Measurements from ENCODE around the gene ANO10.
"Not testable (repeated sequence)": the region's sequence is repeated elsewhere in the genome, so short reads cannot be mapped to it uniquely, and the experiment has no call there.

ANO10 gene

GRCh38 chr3:43573576-43573975 is 48.2 kb downstream of the ANO10 start:
- DNase-seq = no peak

- DNase-seq = not testable (repeated sequence)
Measured at GRCh38 chr3:43565661-43566341, 56.0 kb downstream of the ANO10 start.

GRCh38 chr3:43559961-43560360 is 61.9 kb downstream of the ANO10 start:
- DNase-seq = no peak

- no peak for DNase-seq
Measured at GRCh38 chr3:43558171-43558570, 63.6 kb downstream of the ANO10 start.

GRCh38 chr3:43549626-43550290 is 72.1 kb downstream of the ANO10 start:
- no peak for DNase-seq

- DNase-seq = peak; percentile 14 to 80 (median 57)
Measured at GRCh38 chr3:43544277-43544676, 77.5 kb downstream of the ANO10 start.

- no peak for DNase-seq
Measured at GRCh38 chr3:43542328-43543043, 79.3 kb downstream of the ANO10 start.

- no peak for DNase-seq
Measured at GRCh38 chr3:43540624-43541023, 81.2 kb downstream of the ANO10 start.

GRCh38 chr3:43539321-43539720 is 82.5 kb downstream of the ANO10 start:
- DNase-seq = no peak

GRCh38 chr3:43537225-43537624 is 84.6 kb downstream of the ANO10 start:
- no peak for DNase-seq

- DNase-seq = no peak
Measured at GRCh38 chr3:43534675-43535074, 87.1 kb downstream of the ANO10 start.

GRCh38 chr3:43533009-43533408 is 88.8 kb downstream of the ANO10 start:
- DNase-seq = no peak

- no peak for DNase-seq
Measured at GRCh38 chr3:43531835-43532234, 90.0 kb downstream of the ANO10 start.

GRCh38 chr3:43528498-43529099 is 93.2 kb downstream of the ANO10 start:
- no peak for DNase-seq

- no peak for DNase-seq
Measured at GRCh38 chr3:43526956-43527355, 94.9 kb downstream of the ANO10 start.

- DNase-seq = peak in 3 of 4 experiments; percentile 19 to 42 (median 33)
Measured at GRCh38 chr3:43525941-43526607, 95.7 kb downstream of the ANO10 start.

GRCh38 chr3:43525386-43525785 is 96.4 kb downstream of the ANO10 start:
- peak in 3 of 4 experiments; percentile 37 to 50 (median 39) for DNase-seq

GRCh38 chr3:43523454-43524053 is 98.3 kb downstream of the ANO10 start:
- peak in 3 of 4 experiments; percentile 19 to 49 (median 35) for DNase-seq

- DNase-seq = no peak
Measured at GRCh38 chr3:43522727-43523362, 99.0 kb downstream of the ANO10 start.

- DNase-seq = peak in 2 of 4 experiments; percentile 27 to 34
Measured at GRCh38 chr3:43521941-43522340, 99.9 kb downstream of the ANO10 start.

GRCh38 chr3:43518515-43518914 is 103.3 kb downstream of the ANO10 start:
- not testable (repeated sequence) for DNase-seq

Measured in suppressor macrophage (primary cell).